HUDEP-2 (cell line): ENCODE results near the gene ZER1.
A peak's percentile ranks its signal among the peaks of the same experiment; 100 is the strongest.

Experiments used
- DNase-seq, 76 experiments: peaks; one replicate each; lab custom pipeline; 2025; ENCODE audit not compliant: unreplicated experiment in 76 of 76; lab: John Stamatoyannopoulos, UW

Gene ZER1

DNA sequence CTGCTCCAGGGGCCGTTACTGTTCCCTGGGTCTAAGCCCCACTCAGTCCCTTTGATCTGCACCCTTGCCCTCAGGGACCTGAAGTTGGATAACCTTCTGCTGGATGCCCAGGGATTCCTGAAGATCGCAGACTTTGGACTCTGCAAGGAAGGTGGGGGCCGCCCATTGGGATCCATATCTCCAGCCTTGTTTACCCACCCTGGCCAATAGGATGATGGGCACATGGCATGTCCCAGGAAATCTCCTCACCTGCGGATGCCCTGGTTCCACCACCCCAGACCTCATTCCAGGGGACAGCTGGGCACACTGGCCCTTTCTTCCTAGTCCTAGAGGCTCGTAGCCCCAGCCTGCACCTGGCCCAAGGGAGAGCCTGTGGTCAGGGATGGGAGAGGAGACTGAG lies 53.3 kb downstream of the ZER1 start:
- DNase-seq, result no peak

DNA sequence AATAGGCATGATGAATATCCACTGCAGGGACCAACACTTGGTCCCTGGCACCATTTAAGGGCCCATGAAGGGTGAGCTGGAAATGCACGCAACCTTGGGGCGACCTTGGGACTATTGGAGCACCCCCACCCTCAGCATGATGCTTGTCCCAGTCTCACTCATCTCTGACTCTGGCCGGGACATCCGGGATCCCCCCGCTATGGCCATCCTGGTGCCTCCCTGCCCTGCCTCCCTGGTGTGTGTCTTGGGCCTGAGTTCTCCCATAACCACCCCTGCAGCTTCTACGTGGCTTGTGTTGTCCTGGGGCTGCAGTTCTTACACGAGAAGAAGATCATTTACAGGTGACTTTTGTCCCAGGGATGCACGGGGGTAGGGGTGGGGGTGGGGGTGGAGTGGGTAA lies 53.7 kb downstream of the ZER1 start:
- DNase-seq, result no peak

DNA sequence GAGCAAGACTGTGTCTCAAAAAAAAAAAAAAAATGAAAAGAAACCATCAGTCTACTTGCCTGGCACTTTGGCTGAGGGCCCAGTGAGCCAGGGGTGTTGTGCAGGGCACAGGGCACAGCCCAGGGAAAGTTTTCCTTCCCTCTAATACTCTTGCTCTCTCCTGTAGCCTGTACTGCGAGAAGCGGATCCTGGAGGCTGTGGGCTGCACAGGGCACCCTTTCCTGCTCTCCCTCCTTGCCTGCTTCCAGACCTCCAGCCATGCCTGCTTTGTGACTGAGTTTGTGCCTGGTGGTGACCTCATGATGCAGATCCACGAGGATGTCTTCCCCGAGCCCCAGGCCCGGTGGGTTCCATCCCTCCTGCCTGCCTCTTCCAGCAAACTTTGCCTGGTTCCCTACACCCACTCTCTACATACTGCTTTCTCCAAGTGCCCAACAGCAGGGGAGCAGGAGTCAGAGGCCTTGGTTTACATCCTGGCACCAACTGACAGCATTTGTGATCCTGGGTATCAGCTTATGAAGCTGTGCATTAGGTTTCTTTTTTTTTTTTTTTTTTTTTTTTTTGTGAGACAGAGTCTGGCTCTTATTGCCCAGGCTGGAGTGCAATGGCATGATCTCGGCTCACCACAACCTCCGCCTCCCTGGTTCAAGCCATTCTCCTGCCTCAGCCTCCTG lies 55.0 kb downstream of the ZER1 start:
- DNase-seq, result no peak

DNA sequence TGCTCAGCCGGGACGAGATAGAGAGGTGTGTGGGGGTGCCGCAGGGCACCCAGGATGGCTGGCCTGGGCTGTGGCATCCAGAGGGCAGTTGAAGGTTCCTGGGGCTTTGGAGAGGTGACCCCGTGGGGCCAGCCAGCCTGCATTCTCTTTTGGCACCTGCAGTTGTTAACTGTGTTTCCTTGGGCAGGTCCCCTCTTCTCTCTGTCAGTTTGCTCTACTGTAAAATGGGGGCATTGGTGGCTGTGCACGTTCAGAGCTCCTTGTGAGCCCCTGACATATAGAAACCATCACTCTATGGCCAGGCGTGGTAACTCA lies 56.3 kb downstream of the ZER1 start:
- DNase-seq, result no peak

DNA sequence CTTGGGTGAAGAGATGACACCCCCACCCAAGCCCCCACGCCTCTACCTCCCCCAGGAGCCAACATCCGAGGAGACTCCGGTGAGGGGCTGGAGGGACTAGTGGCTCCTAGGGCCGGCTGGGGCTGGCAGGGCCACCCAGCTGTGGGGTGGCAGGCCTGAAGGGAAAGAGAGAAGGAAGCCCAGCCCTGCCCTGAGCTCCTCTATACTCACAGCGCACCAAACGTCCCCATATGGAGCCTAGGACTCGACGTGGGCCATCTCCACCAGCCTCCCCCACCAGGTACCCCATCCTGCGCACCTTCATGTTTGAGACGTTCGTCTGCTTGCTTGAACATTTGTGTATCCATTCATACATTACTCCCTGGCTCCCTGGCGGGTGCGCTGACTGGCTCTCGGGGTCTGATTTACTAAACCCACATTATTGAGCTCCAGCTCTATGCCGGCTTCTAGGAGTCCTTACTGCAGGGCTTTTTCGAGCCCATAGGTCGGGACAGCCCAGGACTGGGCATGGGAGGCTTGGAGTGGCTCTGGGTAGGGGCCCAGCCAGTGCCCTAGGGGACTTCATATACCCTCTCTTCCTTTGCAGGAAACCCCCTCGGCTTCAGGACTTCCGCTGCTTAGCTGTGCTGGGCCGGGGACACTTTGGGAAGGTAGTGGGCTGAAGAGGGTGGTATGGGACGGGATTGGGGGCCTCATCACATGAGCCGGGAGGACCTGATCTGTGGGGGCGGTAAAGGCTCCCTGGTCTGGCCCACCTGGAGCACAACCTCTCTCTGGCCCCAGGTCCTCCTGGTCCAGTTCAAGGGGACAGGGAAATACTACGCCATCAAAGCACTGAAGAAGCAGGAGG lies 56.9 kb downstream of the ZER1 start:
- no peak for DNase-seq

DNA sequence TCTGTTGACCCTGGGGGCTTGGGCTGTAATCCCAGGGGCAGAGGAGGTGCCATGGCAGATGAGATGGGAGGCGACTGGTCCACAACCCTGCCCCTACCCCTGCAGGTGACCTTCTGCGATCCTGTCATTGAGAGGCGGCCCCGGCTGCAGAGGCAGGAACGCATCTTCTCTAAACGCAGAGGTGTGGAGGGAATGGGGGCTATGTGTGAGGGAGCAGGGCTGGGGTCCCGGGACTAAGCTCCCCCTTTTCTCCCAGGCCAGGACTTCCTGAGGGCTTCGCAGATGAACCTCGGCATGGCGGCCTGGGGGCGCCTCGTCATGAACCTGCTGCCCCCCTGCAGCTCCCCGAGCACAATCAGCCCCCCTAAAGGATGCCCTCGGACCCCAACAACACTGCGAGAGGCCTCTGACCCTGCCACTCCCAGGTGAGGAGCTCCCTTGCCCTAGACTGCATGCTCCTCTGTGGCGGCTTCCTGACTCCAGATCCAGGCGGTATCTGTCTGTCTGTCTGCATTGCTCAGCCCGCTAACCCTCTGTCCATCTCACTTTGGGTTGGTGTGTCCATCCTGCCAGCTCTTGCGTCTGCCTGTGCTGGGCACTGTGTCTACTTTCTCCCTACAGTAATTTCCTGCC lies 57.7 kb downstream of the ZER1 start:
- no peak for DNase-seq

DNA sequence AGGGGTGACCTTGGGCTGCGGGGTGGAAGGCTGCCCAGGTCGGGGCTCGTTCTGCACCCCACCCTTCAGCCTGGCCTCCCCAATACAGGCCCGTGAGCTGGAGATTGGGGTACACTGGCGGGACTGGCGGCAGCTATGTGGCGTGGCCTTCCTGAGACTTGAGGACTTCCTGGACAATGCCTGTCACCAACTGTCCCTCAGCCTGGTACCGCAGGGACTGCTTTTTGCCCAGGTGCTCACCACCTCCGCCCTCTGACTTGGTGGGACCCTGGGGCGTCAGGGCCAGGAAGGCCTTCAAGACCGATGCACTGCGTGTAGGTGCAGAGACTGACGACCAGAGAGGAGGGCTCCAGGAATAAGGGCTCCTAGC lies 58.3 kb downstream of the ZER1 start:
- DNase-seq, result no peak

DNA sequence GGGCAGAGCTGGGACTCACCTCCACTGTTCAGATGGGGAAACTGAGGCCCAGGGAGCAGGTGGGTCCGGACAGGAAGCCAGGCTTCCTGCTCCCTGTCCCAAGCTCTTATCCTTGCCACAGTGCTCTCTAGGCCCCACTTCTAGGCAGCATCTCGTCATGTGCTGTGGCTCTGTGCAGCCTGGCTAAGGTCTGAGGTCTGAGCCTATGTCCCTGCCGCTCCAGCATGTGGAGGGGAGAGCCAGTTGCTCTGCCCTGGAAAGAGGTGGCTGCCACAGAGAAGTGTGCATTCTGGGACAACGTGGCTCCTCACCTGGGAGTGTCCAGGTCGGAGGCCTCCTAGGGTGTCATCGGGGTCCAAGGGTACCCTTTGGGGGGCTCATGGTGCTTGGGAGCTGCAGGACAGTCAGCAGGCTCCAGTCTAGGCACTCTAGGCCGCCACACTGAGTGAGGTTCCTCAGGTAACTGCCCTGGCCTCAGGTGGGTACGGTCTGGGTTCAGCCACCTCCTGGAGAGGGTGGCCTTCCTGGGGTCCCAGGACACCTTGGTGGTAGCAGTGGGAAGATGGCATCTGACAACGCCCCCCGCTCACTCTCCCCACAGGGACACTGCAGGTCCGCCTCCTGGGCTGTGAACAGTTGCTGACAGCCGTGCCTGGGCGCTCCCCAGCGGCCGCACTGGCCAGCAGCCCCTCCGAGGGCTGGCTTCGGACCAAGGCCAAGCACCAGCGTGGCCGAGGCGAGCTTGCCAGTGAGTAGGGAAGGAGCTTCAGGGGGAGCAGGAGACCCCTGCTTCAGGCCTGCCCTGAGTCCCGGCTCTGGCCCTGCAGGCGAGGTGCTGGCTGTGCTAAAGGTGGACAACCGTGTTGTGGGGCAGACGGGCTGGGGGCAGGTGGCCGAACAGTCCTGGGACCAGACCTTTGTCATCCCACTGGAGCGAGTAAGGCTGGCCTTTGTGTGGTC lies 59.0 kb downstream of the ZER1 start:
- no peak for DNase-seq

DNA sequence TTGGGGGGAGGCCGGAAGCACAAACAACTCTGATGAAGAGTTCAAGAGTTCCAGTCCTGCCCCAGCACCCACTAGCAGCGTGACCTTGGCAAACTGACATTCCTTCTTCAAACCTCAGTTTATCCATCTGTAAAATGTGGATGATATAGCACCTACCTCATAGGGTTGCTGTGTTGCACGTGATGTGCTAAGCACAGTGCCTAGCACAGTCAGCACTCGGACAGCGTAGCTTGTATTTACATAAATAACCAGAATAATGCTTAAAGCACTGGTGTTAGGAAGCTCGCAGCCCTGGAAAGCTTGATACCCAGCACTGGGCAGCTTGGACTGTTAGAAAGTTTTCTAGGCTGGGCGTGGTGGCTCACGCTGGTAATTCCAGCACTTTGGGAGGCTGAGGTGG lies 64.3 kb downstream of the ZER1 start:
- no peak for DNase-seq

DNA sequence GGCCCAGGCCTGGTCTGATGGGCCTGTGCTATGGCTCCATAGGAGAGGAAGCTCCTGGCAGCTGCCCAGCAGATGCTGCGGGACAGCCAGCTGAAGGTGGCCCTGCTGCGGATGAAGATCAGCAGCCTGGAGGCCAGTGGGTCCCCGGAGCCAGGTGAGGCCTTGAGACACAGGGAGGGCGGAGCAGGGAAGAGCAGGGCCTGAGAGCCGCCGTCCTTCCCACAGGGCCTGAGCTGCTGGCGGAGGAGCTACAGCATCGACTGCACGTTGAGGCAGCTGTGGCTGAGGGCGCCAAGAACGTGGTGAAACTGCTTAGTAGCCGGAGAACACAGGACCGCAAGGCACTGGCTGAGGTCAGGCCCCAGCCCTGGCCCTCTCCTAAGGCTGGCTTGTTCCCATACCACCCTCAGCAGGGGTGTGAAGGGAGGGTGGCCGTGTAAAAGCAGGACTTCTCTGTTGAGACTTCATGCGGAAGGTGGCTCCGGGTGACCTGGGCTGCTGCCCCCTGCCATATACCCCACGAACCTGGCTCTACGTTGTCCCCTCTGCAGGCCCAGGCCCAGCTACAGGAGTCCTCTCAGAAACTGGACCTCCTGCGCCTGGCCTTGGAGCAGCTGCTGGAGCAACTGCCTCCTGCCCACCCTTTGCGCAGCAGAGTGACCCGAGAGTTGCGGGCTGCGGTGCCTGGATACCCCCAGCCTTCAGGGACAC lies 64.9 kb downstream of the ZER1 start:
- DNase-seq, result no peak

DNA sequence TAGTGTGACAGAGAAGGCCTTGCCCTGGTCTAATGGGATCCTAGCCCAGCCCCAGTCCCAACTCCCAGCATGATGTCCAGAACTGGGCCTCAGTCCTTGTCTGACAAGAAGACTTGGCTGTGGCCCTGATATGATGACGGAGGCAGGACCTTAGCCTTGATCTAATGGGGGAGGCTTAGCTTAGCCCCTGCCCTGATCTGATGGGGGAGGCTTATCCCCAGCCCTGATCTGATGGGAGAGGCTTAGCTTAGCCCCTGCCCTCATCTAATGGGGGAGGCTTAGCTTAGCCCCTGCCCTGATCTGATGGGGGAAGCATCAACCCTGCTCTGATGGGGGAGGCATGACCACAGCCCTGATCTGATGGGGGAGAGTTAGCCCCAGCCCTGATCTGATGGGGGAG lies 65.7 kb downstream of the ZER1 start:
- DNase-seq, result no peak

DNA sequence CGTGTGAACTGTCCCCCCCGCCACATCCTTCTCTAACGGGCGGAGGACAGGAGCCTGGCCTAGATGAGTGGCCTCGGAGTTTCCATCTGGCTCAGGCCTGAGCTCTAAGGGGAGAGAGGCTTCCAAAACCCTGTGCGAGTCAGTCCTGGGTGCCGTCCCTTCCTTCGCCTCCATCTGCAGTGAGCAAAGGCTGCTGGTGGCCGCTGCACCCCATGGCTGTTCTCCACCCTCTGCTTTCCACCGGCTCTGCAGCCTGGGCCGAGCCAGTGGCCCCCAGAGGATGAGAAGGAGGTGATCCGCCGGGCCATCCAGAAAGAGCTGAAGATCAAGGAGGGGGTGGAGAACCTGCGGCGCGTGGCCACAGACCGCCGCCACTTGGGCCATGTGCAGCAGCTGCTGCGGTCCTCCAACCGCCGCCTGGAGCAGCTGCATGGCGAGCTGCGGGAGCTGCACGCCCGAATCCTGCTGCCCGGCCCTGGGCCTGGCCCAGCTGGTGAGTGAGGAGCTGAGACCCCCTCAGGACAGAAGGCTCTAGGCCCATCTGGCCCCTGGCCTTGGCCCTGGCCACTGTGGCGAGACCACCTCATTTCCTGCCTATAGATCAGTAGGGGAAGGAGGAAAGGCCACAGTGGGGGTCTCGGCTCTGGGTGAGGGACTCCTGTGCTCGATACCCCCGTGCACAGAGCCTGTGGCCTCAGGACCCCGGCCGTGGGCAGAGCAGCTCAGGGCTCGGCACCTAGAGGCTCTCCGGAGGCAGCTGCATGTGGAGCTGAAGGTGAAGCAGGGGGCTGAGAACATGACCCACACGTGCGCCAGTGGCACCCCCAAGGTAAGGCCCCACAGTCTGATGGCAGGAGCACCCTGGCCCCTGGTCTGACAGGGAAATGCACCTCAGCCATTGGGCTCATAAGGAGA lies 66.4 kb downstream of the ZER1 start:
- no peak for DNase-seq

DNA sequence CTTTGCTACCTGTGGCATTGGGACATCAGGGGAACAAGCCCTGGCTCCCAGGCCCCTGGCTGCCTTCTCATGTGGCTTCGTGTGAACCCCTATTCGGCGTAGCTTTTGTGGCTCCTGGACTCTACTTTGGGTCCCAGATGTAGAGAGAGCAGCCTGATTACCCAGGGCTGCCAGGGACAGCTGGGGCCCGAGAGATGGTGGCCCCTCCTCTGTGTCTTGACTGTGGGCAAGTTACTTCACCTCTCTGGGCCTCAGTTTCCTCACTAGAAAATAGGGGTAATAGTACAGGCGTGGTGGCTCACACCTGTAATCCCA lies 67.4 kb downstream of the ZER1 start:
- no peak for DNase-seq

DNA sequence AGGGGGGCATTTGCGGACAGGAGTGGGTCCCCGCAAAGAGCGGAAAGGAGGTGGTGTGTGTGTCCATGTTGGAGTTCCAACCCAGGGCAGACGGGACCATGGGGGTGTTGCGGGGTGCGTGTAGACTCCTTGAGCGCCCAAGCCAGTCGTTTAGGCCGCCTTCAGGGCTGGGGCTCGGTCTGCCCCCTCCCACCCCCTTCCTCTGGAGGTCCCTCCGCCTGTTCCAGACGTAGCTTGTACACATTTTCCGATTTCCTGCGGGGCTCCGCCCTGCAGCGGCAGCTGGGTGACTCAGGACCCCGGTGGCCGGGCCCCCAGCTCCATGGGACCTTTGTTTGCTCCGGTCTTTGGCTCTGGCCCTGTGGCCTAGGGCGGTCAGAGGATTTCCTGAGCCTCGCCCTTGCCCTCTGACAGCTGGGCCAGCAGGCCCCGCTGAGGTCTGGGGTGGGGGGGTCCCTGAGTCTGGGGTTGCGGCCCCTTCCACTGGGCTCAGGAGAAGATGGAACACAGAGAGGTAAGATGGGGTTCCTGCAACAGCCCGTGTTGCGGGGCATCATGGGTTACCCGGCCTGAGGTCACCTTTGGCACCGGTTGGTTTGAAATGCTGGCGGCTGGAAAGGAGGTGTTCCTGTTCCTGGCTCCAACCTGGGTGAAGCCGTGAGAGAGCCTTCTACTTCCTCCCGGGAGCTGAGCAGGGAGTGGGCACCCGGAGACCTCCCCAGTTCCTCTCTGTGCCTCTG lies 67.9 kb downstream of the ZER1 start:
- DNase-seq, result no peak

DNA sequence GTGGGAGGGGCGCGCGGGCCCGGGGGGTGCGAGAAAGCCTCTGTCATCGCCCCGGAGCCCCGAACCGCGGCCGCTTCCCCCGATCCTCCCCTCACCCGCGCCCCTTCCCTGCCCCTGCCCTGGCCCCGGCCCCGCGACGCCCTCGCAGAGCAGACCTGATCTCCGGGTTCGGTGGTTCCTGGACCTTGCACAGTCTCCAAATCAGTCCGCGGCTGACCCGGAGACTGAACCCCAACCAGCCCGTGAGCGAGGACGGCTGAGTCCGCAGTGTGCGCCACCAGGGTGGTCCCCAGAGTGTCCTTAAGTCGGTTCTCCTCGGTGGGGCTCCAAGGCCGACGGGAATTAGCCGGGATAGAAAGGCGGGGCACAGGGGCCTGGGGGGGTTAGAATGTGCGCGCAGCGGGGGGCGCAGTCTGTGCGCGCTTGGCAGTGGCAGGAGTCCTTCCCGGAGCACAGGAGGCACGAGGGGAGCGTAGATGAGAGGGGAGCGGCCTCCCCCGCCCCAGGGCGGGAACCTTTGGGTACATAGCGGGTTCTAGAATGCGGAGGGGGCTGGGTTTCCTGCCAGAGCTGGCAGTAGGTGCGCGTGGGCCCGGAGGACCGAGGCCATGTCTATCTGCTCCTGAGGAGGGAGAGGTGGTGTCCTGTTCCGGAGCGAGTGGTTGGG lies 68.6 kb downstream of the ZER1 start:
- DNase-seq, result peak in 34 of 76 experiments; percentile 11 to 57 (median 28)

DNA sequence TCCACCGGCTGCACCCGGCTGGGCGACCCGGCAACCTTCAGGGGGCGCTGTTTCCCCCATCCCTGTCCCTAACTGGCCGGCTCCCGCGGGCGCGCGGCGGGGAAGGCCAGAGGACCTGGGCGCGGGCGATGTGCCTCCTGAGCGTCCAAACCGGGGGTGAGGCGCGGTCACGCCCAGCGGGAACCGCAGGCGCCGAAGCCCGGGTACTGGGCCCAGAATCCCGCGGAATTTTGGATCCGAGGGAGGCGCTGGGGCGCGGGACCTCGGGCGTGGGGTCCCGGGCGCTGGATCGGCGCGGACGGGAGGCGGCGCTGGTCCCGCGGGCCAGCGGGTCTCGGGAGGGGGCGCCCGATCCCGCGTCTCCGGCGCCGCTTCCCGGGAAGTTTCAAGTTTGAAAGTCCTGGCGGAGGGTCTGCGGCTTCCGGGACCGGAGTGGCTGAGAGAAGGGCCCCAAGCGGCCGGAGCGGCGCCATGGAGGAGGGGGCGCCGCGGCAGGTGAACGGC lies 69.2 kb downstream of the ZER1 start, which contains the start of gene PKN3:
Gene PKN3, plus strand, starts transcription at position 59 of the 504 bp plus-strand sequence. Its CDS starts 413 bp downstream, at position 472.
- peak in 73 of 76 experiments; percentile 13 to 95 (median 80) for DNase-seq

DNA sequence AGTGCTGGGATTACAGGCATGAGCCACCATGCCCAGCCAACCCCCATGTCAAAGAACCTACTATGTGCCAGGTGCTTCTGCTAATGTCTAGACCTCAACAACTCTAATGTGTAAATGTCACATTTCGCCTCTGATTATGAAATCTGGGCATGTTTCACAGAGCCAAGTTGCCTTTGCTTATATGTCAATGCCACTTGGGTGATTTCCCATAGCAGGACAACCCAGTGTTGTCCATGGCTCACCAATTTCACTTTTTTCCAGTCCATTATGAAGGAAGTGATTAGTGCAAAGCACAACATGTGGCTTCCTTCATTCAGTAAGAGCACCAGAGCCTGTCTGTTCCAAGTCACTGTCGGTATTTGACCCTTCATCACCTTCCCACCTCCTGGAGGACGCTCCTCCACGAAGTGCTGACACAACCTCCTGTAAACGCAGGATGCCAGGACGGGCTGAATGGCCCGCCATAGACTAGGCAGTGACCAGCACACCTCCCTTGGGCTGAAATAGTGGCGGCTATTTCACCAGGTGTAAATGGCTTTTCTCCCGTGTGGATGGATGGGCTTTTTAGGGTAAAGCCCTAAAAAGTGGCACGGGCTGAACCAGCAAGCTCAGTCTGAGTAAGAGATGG lies 70.4 kb downstream of the ZER1 start:
- DNase-seq, result no peak
